Chondrocyte (in vitro differentiated cells): ENCODE data around the gene LRP1-AS. TPM values are rescaled to one million over a fixed set of nuclear protein-coding genes. Genes with fewer than 3 reads are reported as not detected.

ENCODE experiments used
- DNase-seq: peaks from one replicate; pipeline ENCODE4 v3.0.0; 2021; ENCODE audit warnings: mixed read lengths, low spot score
- H3K27ac Mint-ChIP-seq: one replicate; pipeline ENCODE4 v1.8.0; 2021; ENCODE audit warnings: mild to moderate bottlenecking, moderate library complexity, mixed read lengths; ENCODE audit not compliant: unreplicated experiment
- H3K27me3 Mint-ChIP-seq: 2 replicates; pipeline ENCODE4 v1.8.0; 2021; ENCODE audit warnings: low read depth, mixed read lengths
- H3K36me3 Mint-ChIP-seq: 2 replicates; pipeline ENCODE4 v1.8.0; 2021; ENCODE audit warnings: low read depth, mixed read lengths
- H3K4me1 Mint-ChIP-seq: 2 replicates; pipeline ENCODE4 v1.8.0; 2021; ENCODE audit warnings: low read depth, mild to moderate bottlenecking, mixed read lengths
- H3K4me3 Mint-ChIP-seq: one replicate; pipeline ENCODE4 v1.8.0; 2021; ENCODE audit warnings: mild to moderate bottlenecking, moderate library complexity, mixed read lengths; ENCODE audit not compliant: unreplicated experiment
- H3K9me3 Mint-ChIP-seq: 2 replicates; pipeline ENCODE4 v1.8.0; 2021; ENCODE audit warnings: low read depth, mixed read lengths
- CTCF ChIP-seq: fragments of 200-600 bp; sonication (generic); IDR thresholded peaks from 2 replicates; pipeline ENCODE4 v1.5.0; 2021; ENCODE audit warnings: antibody characterized with exemption, mild to moderate bottlenecking, moderate library complexity
- total RNA-seq: library from RNA; stranded (reverse); gene quantifications from 3 replicates; pipeline ENCODE4 v1.2.1, GENCODE V29; 2021

The LRP1-AS gene
- total RNA-seq, 1 donor from 2014 or later, result not detected

- peaks cover 32% of the 10 kb centered on the region for H3K36me3 Mint-ChIP-seq
- DNase-seq, result no peak
- peak overlapping the region; percentile 89 for H3K27ac Mint-ChIP-seq
- no peaks in the 10 kb centered on the region for H3K9me3 Mint-ChIP-seq
- no peaks in the 10 kb centered on the region for H3K27me3 Mint-ChIP-seq
- peaks cover 86% of the 10 kb centered on the region for H3K4me1 Mint-ChIP-seq
- no peak for TF ChIP-seq CTCF
- no peak overlapping the region for H3K4me3 Mint-ChIP-seq
Observed at GRCh38 chr12:57148469-57149244, 1.2 kb upstream of the LRP1-AS start.

- TF ChIP-seq CTCF, result no peak
- no peaks in the 10 kb centered on the region for H3K9me3 Mint-ChIP-seq
- H3K36me3 Mint-ChIP-seq, result peaks cover 51% of the 10 kb centered on the region
- no peaks in the 10 kb centered on the region for H3K27me3 Mint-ChIP-seq
- DNase-seq, result no peak
- H3K4me1 Mint-ChIP-seq, result peaks cover 72% of the 10 kb centered on the region
- H3K4me3 Mint-ChIP-seq, result no peak overlapping the region
- peak overlapping the region; percentile 90 for H3K27ac Mint-ChIP-seq
Observed at GRCh38 chr12:57146092-57146491, 1.3 kb downstream of the LRP1-AS start.

GRCh38 chr12:57145460-57146059 lies 1.9 kb downstream of the LRP1-AS start:
- Mint-ChIP-seq H3K4me1 (peaks cover 67% of the 10 kb centered on the region), H3K9me3 (no peaks in the 10 kb centered on the region), H3K4me3 (peak overlapping the region; percentile 47), H3K27me3 (no peaks in the 10 kb centered on the region), H3K27ac (peak overlapping the region; percentile 82), H3K36me3 (peaks cover 52% of the 10 kb centered on the region)
- no peak for DNase-seq
- no peak for TF ChIP-seq CTCF

GRCh38 chr12:57143454-57143853 lies 4.0 kb downstream of the LRP1-AS start:
- Mint-ChIP-seq H3K9me3 (no peaks in the 10 kb centered on the region), H3K27ac (peak overlapping the region; percentile 61), H3K4me3 (no peak overlapping the region), H3K4me1 (peaks cover 67% of the 10 kb centered on the region), H3K27me3 (no peaks in the 10 kb centered on the region), H3K36me3 (peaks cover 59% of the 10 kb centered on the region)
- no peak for TF ChIP-seq CTCF
- no peak for DNase-seq

- Mint-ChIP-seq H3K27me3 (no peaks in the 10 kb centered on the region), H3K4me3 (no peak overlapping the region), H3K36me3 (peaks cover 59% of the 10 kb centered on the region), H3K27ac (peak overlapping the region; percentile 61), H3K4me1 (peaks cover 67% of the 10 kb centered on the region), H3K9me3 (no peaks in the 10 kb centered on the region)
- no peak for DNase-seq
- TF ChIP-seq CTCF, result no peak
Observed at GRCh38 chr12:57142727-57143126, 4.7 kb downstream of the LRP1-AS start.
